VCaP (cell line): Measurements from ENCODE around the gene ARHGAP24.

Experiments used
- H3K27ac ChIP-seq: fragments of 450-650 bp; 2 replicates; pipeline ENCODE4 v1.5.1; 2017
- TF ChIP-seq, protein P1 (sequence below): fragments of 450-650 bp; conservative IDR thresholded peaks from 2 replicates; pipeline ENCODE4 v1.5.1; 2017; ENCODE audit warnings: mild to moderate bottlenecking, moderate library complexity

ARHGAP24 gene

DNA sequence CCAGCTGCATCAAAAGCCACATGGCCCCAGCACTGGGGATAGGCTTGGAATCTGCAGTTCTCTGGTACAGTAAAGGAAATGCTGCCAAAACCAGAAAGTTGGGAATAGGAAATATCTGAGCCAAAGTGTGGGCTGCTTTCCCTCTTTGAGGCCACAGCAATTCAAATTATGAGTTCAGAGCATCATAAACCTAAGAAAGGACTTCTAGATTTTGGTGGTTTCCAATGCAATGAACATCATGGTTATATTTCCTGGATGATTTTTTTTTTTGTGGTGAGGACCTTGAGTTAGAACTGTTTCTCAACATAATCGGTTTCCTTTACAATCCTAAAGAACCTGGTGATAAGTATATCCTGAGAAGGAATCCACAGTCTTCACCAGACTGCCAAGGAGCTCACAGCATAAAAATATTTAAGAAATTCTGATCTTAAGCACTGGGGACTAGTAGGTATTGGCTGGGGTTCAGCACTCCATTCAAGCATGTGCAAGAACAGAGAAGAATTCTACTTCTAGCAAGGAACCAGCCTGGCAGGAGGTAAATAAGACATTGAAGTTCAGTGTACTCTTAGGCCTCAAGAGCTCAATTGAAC is 29.8 kb upstream of the ARHGAP24 start:
- no peak overlapping the region for H3K27ac ChIP-seq
- TF ChIP-seq, protein P1, sequence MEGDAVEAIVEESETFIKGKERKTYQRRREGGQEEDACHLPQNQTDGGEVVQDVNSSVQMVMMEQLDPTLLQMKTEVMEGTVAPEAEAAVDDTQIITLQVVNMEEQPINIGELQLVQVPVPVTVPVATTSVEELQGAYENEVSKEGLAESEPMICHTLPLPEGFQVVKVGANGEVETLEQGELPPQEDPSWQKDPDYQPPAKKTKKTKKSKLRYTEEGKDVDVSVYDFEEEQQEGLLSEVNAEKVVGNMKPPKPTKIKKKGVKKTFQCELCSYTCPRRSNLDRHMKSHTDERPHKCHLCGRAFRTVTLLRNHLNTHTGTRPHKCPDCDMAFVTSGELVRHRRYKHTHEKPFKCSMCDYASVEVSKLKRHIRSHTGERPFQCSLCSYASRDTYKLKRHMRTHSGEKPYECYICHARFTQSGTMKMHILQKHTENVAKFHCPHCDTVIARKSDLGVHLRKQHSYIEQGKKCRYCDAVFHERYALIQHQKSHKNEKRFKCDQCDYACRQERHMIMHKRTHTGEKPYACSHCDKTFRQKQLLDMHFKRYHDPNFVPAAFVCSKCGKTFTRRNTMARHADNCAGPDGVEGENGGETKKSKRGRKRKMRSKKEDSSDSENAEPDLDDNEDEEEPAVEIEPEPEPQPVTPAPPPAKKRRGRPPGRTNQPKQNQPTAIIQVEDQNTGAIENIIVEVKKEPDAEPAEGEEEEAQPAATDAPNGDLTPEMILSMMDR, result no peak

DNA sequence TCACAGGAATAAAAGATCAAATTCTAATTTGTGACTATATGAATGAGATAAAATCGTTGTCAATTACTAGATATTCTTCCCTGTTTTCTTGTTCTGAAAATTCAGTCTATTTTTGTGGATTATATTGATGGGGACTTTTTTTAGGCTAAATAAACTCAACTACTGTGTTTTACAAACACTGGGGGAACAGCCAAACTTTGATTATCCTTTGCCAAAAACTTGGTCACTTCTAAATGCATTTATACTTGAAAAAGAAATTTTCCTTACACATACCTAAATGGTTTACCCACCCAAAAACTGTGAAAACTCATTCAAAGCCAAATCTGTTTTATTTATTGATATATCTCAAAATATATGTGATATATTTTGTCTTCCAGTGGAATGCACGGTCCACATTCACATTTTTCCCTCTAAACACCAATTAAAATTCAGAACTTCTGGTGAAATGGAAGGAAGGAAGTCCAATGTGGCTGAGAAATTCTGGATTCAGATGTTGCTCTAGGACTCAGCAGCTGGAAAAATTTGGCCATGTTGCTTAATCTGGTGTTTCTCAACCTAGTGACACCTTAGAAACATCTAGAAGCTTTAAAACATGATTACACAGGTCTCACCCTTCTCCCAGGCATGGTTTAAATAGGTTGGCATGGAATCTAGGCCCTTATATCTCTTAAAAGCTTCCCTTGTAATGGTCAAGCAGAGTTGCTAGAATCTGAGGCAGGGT is 28.6 kb upstream of the ARHGAP24 start:
- no peak overlapping the region for H3K27ac ChIP-seq
- TF ChIP-seq, protein P1, result no peak

DNA sequence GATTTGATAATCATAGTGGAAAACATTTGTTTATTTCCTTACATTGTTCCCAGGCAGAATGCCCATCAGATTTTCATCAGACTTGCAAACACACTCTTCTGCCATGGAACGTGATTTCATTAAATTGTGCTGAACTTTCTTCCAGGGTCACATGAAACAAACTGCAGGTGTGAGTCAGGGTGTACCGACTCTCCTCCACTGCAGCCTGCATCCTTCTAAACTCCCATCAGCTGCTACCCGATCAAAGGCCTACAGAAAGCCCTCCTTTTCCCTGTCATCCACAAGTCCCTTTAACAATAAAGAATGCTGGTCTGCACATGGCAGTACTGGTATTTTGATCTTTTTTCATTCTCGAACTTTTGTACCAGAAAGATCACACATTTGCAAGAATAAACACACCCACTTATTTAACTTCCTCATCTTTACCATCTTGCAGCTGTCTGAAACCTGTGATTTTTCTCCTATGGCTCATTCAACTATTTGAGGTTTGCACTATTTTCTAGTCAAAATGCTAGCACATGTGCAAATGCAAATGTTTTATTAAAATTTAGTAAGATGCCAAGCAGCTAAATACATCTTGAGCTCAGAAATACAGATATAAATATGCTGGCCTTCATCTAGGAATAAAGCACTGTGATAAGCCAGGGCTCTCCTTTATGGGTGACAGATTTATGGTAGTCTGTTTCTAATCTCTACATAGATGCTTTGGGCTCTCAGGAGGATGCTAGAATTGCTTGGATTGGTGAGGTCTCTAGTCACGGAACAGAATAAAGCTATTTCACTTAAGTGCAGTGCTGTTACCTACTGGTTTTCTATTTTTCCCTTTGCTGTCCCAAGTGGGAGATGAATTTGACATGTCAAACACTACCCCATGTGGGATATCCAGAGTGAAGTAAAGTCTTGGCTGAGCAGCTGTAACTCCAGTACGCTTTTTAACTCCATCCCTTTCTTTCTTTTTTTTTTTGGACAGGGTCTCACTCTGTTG is 25.8 kb upstream of the ARHGAP24 start:
- TF ChIP-seq, protein P1, result no peak
- peak overlapping the region; percentile 44 for H3K27ac ChIP-seq

DNA sequence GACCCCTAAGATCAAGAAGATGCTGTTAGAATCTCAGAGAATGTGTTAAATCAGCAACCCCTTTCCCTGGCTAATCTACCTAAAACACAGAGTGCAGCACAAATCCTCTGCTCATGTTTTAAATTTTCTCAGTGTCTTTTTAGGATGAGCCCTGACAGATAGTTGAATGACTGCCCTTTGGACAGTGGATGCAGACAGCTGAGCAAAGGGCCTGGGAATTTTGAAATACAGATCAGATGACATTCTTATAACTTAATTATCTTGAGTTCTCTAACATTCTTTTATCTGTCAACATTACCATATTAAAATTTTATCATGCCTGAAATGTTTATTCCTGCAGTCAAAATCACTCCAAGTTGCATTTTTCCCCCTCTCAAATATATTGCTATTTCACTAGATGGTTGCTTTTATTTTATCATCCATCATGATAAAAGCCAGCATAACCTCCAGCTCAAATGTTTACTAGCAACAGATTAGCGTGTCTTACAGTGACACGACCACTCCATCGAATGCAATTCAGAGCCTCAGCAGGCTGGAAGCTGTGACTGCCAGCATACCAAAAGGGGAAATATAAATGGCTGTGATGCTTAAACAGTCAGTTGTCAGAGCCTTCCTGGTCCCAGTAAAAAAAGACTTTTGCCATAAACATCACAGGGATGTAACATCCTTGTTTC is 22.8 kb upstream of the ARHGAP24 start:
- TF ChIP-seq, protein P1, result no peak
- peak overlapping the region; percentile 33 for H3K27ac ChIP-seq

DNA sequence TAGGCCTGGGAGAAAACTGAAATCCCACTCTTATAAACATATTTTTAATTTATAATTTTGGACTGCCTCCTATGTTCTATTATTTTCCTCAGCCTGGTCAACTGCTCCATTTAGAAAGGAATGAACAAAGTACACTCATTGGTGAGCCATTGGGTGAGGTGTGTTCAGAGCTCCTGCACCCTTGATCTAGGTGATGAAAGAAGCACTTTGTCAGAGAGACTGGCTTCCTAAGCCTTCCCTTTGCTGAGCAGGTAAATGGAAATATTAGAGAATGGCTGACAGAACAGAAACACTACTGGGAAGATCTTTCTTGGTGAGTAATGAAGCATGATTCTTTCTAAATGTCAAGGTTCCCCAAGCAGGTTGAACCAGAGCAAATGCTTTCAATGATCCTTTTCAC is 19.0 kb upstream of the ARHGAP24 start:
- peak overlapping the region; percentile 76 for H3K27ac ChIP-seq
- TF ChIP-seq, protein P1, result no peak

DNA sequence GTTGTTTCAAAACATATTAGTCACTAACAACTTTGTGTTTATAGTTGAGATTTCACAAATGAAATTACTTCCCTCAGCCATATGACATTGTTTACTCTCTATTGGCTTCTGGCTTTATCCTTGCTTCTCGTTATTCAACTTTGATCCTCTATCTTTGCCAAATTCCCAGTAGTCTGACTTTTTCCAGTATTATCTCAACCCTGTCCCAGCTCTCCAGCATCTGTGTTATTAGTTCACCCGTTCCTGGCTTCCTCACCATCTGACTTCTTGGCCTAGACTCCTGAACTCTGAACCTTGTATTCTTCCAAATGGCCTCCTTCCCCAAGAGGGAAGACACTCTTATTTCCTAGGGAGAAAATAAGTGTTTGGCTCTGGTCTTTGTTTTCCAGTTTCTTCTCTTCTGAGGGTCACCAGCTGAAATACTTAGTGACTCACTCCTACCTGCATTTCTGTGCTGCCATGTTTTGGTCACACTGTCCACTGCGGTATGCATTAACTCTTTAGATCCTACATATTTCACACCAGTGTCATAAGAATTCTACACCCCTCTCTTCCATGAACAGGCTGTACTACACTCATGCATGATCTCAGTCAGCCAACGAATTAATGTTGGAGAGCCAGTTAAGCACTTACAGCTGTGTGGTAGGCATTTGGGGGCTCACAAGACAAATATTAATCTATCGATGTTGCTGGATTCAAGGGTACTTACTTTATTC is 17.0 kb upstream of the ARHGAP24 start:
- no peak overlapping the region for H3K27ac ChIP-seq
- TF ChIP-seq, protein P1, result no peak
